Ishikawa (cell line): ENCODE data around the gene MSTN.

Source experiments
- CEBPB ChIP-seq: IDR thresholded peaks from 2 replicates; pipeline ENCODE4 v1.6.1; 2012
- CREB1 ChIP-seq: IDR thresholded peaks from 2 replicates; pipeline ENCODE4 v1.6.1; 2012; ENCODE audit warnings: low read depth
- EGR1 ChIP-seq: IDR thresholded peaks from 2 replicates; pipeline ENCODE4 v1.6.1; 2012
- EP300 ChIP-seq: IDR thresholded peaks from 2 replicates; pipeline ENCODE4 v1.6.1; 2012; ENCODE audit warnings: borderline replicate concordance
- FOXM1 ChIP-seq: IDR thresholded peaks from 2 replicates; pipeline ENCODE4 v1.6.1; 2012; ENCODE audit warnings: low read depth, borderline replicate concordance
- NFIC ChIP-seq: IDR thresholded peaks from 2 replicates; pipeline ENCODE4 v1.6.1; 2012
- RAD21 ChIP-seq: IDR thresholded peaks from 2 replicates; pipeline ENCODE4 v1.6.1; 2012; ENCODE audit warnings: low read depth
- TAF1 ChIP-seq: IDR thresholded peaks from 2 replicates; pipeline ENCODE4 v1.6.1; 2012; ENCODE audit warnings: low read depth, mild to moderate bottlenecking
- TCF12 ChIP-seq: IDR thresholded peaks from 2 replicates; pipeline ENCODE4 v1.6.1; 2012; ENCODE audit warnings: low read depth
- TEAD4 ChIP-seq: IDR thresholded peaks from 2 replicates; pipeline ENCODE4 v1.6.1; 2012
- YY1 ChIP-seq: IDR thresholded peaks from 2 replicates; pipeline ENCODE4 v1.6.1; 2012; ENCODE audit warnings: low read depth
- ZBTB7A ChIP-seq: IDR thresholded peaks from 2 replicates; pipeline ENCODE4 v1.6.1; 2012; ENCODE audit warnings: low read depth
- TF ChIP-seq, protein P1 (sequence below): IDR thresholded peaks from 2 replicates; pipeline ENCODE4 v1.6.1; 2012
- TF ChIP-seq, protein P2 (sequence below): IDR thresholded peaks from 2 replicates; pipeline ENCODE4 v1.6.1; 2012; ENCODE audit warnings: low read depth, mild to moderate bottlenecking
- TF ChIP-seq, protein P3 (sequence below): IDR thresholded peaks from 2 replicates; pipeline ENCODE4 v1.6.1; 2012

Gene MSTN

DNA sequence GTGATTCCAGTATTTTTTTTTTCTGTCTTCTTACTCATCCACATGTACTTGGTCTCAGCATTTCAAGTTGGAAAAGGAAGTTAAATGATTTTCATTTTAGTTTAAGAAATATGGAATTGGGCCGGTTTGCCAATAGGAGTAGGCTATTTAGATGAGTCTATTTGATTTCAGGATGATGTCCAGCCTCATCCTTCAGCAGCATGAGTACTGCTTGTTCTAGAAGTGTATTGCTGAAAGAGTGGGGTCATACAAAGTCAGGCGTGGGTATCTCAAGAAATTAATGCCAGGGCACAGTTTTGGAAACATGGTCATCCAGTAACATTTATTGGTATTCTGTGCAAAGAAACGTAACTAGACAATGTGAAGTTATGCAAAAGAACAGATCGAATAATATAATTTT lies 44.9 kb upstream of the MSTN start:
- TF ChIP-seq, protein P1, sequence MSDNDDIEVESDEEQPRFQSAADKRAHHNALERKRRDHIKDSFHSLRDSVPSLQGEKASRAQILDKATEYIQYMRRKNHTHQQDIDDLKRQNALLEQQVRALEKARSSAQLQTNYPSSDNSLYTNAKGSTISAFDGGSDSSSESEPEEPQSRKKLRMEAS: no peak
- no peak for TF ChIP-seq EGR1
- no peak for TF ChIP-seq CREB1
- TF ChIP-seq, protein P2, sequence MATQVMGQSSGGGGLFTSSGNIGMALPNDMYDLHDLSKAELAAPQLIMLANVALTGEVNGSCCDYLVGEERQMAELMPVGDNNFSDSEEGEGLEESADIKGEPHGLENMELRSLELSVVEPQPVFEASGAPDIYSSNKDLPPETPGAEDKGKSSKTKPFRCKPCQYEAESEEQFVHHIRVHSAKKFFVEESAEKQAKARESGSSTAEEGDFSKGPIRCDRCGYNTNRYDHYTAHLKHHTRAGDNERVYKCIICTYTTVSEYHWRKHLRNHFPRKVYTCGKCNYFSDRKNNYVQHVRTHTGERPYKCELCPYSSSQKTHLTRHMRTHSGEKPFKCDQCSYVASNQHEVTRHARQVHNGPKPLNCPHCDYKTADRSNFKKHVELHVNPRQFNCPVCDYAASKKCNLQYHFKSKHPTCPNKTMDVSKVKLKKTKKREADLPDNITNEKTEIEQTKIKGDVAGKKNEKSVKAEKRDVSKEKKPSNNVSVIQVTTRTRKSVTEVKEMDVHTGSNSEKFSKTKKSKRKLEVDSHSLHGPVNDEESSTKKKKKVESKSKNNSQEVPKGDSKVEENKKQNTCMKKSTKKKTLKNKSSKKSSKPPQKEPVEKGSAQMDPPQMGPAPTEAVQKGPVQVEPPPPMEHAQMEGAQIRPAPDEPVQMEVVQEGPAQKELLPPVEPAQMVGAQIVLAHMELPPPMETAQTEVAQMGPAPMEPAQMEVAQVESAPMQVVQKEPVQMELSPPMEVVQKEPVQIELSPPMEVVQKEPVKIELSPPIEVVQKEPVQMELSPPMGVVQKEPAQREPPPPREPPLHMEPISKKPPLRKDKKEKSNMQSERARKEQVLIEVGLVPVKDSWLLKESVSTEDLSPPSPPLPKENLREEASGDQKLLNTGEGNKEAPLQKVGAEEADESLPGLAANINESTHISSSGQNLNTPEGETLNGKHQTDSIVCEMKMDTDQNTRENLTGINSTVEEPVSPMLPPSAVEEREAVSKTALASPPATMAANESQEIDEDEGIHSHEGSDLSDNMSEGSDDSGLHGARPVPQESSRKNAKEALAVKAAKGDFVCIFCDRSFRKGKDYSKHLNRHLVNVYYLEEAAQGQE: no peak
- TF ChIP-seq NFIC: no peak
- no peak for TF ChIP-seq YY1
- TF ChIP-seq CEBPB: no peak
- no peak for TF ChIP-seq EP300
- TF ChIP-seq FOXM1: no peak
- TF ChIP-seq, protein P3, sequence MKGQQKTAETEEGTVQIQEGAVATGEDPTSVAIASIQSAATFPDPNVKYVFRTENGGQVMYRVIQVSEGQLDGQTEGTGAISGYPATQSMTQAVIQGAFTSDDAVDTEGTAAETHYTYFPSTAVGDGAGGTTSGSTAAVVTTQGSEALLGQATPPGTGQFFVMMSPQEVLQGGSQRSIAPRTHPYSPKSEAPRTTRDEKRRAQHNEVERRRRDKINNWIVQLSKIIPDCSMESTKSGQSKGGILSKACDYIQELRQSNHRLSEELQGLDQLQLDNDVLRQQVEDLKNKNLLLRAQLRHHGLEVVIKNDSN: no peak
- no peak for TF ChIP-seq ZBTB7A
- no peak for TF ChIP-seq TEAD4

DNA sequence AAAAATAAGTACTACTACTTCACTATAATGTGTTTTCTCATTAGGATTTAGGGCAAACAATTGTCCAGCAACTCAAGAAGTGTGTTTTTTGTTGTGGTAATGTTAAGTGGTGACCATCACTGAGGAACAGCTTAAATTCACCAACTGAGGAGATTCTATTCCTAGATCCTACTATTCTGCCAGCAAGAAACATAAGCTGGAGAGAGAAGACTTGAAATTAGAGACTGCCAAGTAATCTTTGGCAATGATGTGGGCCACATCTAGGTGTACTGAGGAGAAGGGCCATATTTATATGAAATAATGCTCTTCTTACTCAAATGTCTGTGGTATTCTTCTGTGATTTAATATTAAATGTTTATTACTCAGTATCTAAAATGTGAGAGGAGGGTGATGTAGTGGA lies 44.3 kb upstream of the MSTN start:
- no peak for TF ChIP-seq TAF1
- no peak for TF ChIP-seq YY1
- TF ChIP-seq, protein P3: no peak
- no peak for TF ChIP-seq EGR1
- no peak for TF ChIP-seq EP300
- TF ChIP-seq TEAD4: no peak
- TF ChIP-seq CREB1: no peak
- no peak for TF ChIP-seq ZBTB7A
- TF ChIP-seq TCF12: no peak
- TF ChIP-seq FOXM1: no peak
- TF ChIP-seq, protein P2: no peak
- no peak for TF ChIP-seq RAD21
- TF ChIP-seq CEBPB: no peak
- TF ChIP-seq, protein P1: no peak
- TF ChIP-seq NFIC: no peak

DNA sequence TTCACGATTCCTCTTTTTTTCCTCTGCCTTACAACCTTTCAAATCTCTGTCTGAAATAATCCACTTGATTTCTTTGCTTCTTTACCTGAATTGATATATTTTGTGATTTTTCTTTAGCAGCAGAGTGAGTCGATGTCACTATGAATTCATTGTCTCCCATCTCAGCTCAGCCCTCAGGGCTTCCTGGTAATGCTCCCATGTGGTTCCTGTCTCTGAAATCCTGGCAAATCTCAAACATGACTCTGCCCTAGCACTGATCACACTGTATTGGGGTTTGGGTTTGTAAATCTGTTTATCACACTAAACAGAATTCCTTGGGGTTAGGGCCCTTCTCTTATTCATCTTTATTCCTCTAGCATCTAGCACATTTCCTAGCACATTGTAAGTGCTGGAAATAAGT lies 43.0 kb upstream of the MSTN start:
- no peak for TF ChIP-seq CEBPB
- TF ChIP-seq EP300: no peak
- TF ChIP-seq RAD21: no peak
- TF ChIP-seq NFIC: no peak
- no peak for TF ChIP-seq CREB1
- TF ChIP-seq, protein P1: no peak
- no peak for TF ChIP-seq EGR1
- no peak for TF ChIP-seq TEAD4
- no peak for TF ChIP-seq TCF12
- no peak for TF ChIP-seq YY1
- TF ChIP-seq FOXM1: no peak
- TF ChIP-seq ZBTB7A: no peak
- TF ChIP-seq, protein P2: no peak

DNA sequence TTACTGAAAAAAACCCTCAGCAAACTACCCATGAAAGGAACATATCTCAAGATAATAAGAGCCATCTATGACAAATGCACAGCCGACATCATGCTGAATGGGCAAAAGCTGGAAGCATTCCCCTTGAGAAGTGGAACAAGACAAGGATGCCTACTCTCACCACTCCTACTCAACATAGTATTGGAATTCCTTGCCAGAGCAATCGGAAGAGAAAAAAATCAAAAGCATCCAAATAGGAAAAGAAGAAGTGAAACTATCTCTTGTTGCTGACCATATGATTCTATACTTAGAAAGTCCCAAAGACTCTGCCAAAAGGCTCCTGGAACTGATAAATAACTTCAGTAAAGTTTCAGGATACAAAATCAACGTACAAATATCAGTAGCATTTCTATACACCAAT lies 40.6 kb upstream of the MSTN start:
- TF ChIP-seq RAD21: no peak
- TF ChIP-seq NFIC: no peak
- TF ChIP-seq CREB1: no peak
- no peak for TF ChIP-seq TCF12
- TF ChIP-seq TAF1: no peak
- TF ChIP-seq, protein P2: no peak
- TF ChIP-seq, protein P1: no peak
- no peak for TF ChIP-seq YY1
- no peak for TF ChIP-seq ZBTB7A
- TF ChIP-seq FOXM1: no peak
- TF ChIP-seq EP300: no peak
- TF ChIP-seq TEAD4: no peak
